HG02981 (cell line): ENCODE measurements around the gene UGP2.

Experiments
- ATAC-seq: cut with Tn5 transposase; IDR thresholded peaks from one replicate; pipeline ENCODE4 v1.9.1; 2021; ENCODE audit warnings: mild to moderate bottlenecking, moderate library complexity; ENCODE audit not compliant: unreplicated experiment

UGP2 gene

GRCh38 chr2:63863707-63864106 lies 22.0 kb downstream of the UGP2 start:
- ATAC-seq = no peak

GRCh38 chr2:63865159-63865799 lies 23.6 kb downstream of the UGP2 start:
- no peak for ATAC-seq

GRCh38 chr2:63866009-63866709 lies 24.5 kb downstream of the UGP2 start:
- ATAC-seq = peak; percentile 50

GRCh38 chr2:63870679-63871078 lies 29.0 kb downstream of the UGP2 start:
- ATAC-seq = no peak

- no peak for ATAC-seq
Measured at GRCh38 chr2:63871864-63872263, 30.2 kb downstream of the UGP2 start.

- ATAC-seq = no peak
Measured at GRCh38 chr2:63872571-63873328, 31.1 kb downstream of the UGP2 start.

- no peak for ATAC-seq
Measured at GRCh38 chr2:63874204-63875130, 32.8 kb downstream of the UGP2 start.

- ATAC-seq = no peak
Measured at GRCh38 chr2:63875131-63875527, 33.4 kb downstream of the UGP2 start.

GRCh38 chr2:63875559-63876245 lies 34.0 kb downstream of the UGP2 start:
- no peak for ATAC-seq

- no peak for ATAC-seq
Measured at GRCh38 chr2:63876311-63876710, 34.6 kb downstream of the UGP2 start.

- no peak for ATAC-seq
Measured at GRCh38 chr2:63878486-63878885, 36.8 kb downstream of the UGP2 start.

- ATAC-seq = no peak
Measured at GRCh38 chr2:63879876-63880433, 38.3 kb downstream of the UGP2 start.

- ATAC-seq = no peak
Measured at GRCh38 chr2:63880625-63881024, 38.9 kb downstream of the UGP2 start.

- no peak for ATAC-seq
Measured at GRCh38 chr2:63881205-63881604, 39.5 kb downstream of the UGP2 start.

GRCh38 chr2:63882395-63883105 lies 40.9 kb downstream of the UGP2 start:
- no peak for ATAC-seq

GRCh38 chr2:63886445-63886844 lies 44.7 kb downstream of the UGP2 start:
- no peak for ATAC-seq

GRCh38 chr2:63888053-63888452 lies 46.4 kb downstream of the UGP2 start:
- ATAC-seq = no peak

GRCh38 chr2:63888490-63889402 lies 47.0 kb downstream of the UGP2 start:
- ATAC-seq = peak; percentile 78
